OCI-LY7 (cell line): Measurements from ENCODE around the gene METTL21C.

Source experiments
- CTCF ChIP-seq: fragments of 200-600 bp; sonication (generic); conservative IDR thresholded peaks from 2 replicates; pipeline ENCODE4 v1.5.1; 2014; ENCODE audit warnings: mild to moderate bottlenecking, antibody characterized with exemption, low read length, moderate library complexity, mixed read lengths
- EZH2phosphoT487 ChIP-seq: fragments of 200-600 bp; sonication (generic); IDR thresholded peaks from 2 replicates; pipeline ENCODE4 v1.6.1; 2018; ENCODE audit warnings: low read depth, borderline replicate concordance, mild to moderate bottlenecking, mixed run types, antibody characterized with exemption, low read length, moderate library complexity, mixed read lengths

GRCh38 chr13:102696465-102696864, 1.6 kb upstream of the METTL21C start:
- no peak for TF ChIP-seq CTCF
- TF ChIP-seq EZH2phosphoT487: no peak
